GM19035 (cell line): Measurements from ENCODE around the gene PLCB1.
"Not testable (repeated sequence)": the region's sequence is repeated elsewhere in the genome, so short reads cannot be mapped to it uniquely, and the experiment has no call there.

Experiments used
- ATAC-seq: cut with Tn5 transposase; IDR thresholded peaks from one replicate; pipeline ENCODE4 v1.9.1; 2021; ENCODE audit not compliant: unreplicated experiment

PLCB1 gene

GRCh38 chr20:8362457-8362856 is 230.4 kb downstream of the PLCB1 start:
- no peak for ATAC-seq

GRCh38 chr20:8363970-8364733 is 232.1 kb downstream of the PLCB1 start:
- ATAC-seq = no peak

GRCh38 chr20:8364734-8365078 is 232.6 kb downstream of the PLCB1 start:
- ATAC-seq = no peak

GRCh38 chr20:8365634-8366033 is 233.6 kb downstream of the PLCB1 start:
- no peak for ATAC-seq

GRCh38 chr20:8366303-8366923 is 234.3 kb downstream of the PLCB1 start:
- ATAC-seq = no peak

- no peak for ATAC-seq
These were observed 235.6 kb downstream of the PLCB1 start for GRCh38 chr20:8367689-8368088.

GRCh38 chr20:8368670-8369069 is 236.6 kb downstream of the PLCB1 start:
- ATAC-seq = no peak

- ATAC-seq = no peak
These were observed 237.2 kb downstream of the PLCB1 start for GRCh38 chr20:8369311-8369710.

- no peak for ATAC-seq
These were observed 238.7 kb downstream of the PLCB1 start for GRCh38 chr20:8370774-8371173.

GRCh38 chr20:8372824-8373380 is 240.8 kb downstream of the PLCB1 start:
- no peak for ATAC-seq

GRCh38 chr20:8373579-8373978 is 241.5 kb downstream of the PLCB1 start:
- no peak for ATAC-seq

GRCh38 chr20:8375898-8376297 is 243.8 kb downstream of the PLCB1 start:
- no peak for ATAC-seq

- ATAC-seq = no peak
These were observed 244.9 kb downstream of the PLCB1 start for GRCh38 chr20:8376940-8377339.

GRCh38 chr20:8379125-8379524 is 247.1 kb downstream of the PLCB1 start:
- not testable (repeated sequence) for ATAC-seq

GRCh38 chr20:8385247-8385646 is 253.2 kb downstream of the PLCB1 start:
- ATAC-seq = no peak

GRCh38 chr20:8386991-8387390 is 254.9 kb downstream of the PLCB1 start:
- ATAC-seq = no peak

- ATAC-seq = no peak
These were observed 256.1 kb downstream of the PLCB1 start for GRCh38 chr20:8388141-8388540.

- ATAC-seq = no peak
These were observed 256.6 kb downstream of the PLCB1 start for GRCh38 chr20:8388707-8389106.

- ATAC-seq = peak; percentile 48
These were observed 257.4 kb downstream of the PLCB1 start for GRCh38 chr20:8389381-8390036.

GRCh38 chr20:8390037-8390433 is 258.0 kb downstream of the PLCB1 start:
- no peak for ATAC-seq

GRCh38 chr20:8390500-8390899 is 258.4 kb downstream of the PLCB1 start:
- ATAC-seq = no peak

- ATAC-seq = no peak
These were observed 261.3 kb downstream of the PLCB1 start for GRCh38 chr20:8393381-8393780.
